Measurements from ENCODE around the gene VWA8.
"Not testable (repeated sequence)": the region's sequence is repeated elsewhere in the genome, so short reads cannot be mapped to it uniquely, and the experiment has no call there.

The VWA8 gene

DNA sequence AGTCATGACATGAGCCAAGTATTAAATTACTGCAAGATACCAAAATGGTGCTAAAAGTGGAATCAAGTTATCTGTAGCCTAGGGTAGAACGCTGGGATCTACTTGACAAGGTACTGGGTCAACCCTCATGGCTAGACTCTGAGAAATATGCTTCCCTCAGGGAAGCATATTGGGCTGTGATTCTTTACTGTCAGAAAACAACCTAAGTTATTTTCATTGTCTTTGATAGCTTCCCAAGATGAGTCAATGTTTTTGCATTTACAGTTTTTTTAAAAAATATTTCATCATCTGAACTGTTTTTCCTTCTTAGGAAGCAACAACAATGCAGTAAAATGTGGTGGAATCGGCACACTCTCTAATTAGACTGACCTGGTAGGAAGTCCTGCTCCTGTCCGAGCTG lies 285.6 kb downstream of the VWA8 start:
- no peak for DNase-seq

DNA sequence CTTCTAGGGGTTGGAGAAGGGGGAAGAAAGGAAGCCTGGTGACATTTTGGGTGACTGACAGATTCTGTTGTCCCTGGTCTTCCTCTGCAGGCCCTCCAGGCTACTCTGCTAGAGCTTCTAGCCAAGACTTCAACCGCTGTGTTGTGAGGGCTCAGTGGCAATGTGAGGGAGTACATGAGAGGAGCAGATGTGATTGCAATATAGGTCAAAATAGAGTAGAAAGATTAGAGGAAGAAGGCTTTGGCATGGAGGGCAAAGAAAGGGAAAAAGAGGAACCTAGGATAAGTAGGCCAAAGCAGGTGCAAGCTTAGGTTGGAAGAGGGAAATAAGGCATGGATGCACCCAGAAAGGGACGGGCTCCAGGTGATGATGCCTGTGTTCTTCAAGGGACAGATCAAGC lies 286.7 kb downstream of the VWA8 start:
- no peak for DNase-seq

DNA sequence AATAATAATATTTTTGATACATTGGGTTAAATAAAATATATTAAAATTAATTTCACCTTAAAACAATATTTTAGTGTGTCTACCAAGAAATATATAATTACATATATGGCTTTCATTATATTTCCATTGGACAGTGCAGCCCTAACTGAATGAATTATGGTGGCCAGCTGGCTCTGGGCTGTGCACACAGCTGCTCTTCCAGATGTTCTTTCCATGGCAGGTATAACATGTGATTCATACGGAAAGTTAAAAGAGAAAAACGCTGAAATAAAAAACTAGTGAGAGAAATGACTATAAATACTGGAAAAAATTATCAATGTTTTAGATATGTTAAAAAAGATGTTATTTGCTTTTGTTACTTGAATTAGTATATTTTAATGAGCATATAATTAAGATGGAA lies 287.3 kb downstream of the VWA8 start:
- no peak for DNase-seq

DNA sequence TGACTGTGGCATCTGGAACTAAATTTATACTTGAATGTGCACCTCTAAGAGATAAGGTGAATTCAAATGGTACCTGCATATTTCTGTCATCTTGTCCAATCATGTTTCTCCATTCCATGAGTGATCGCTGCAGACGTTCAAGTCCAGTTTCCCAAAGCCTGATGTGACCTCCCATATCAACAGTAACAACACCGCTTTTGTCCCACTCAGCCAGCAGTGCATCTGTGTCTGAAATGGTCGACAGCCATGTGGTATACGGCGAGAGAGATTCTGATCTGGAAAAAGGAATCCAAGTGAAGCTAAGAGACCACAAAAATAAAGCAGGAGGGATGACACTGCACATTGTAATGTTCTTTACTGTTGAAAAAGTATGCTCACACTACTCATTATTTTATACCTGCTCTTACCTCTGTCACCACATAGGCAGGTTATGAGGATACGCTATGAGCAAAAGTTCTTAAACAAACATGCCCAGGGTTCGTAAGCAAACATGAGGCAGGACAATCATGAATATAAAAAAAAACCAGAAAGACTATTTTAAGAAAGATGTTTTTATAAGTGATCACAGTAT lies 290.0 kb downstream of the VWA8 start:
- DNase-seq, result no peak

DNA sequence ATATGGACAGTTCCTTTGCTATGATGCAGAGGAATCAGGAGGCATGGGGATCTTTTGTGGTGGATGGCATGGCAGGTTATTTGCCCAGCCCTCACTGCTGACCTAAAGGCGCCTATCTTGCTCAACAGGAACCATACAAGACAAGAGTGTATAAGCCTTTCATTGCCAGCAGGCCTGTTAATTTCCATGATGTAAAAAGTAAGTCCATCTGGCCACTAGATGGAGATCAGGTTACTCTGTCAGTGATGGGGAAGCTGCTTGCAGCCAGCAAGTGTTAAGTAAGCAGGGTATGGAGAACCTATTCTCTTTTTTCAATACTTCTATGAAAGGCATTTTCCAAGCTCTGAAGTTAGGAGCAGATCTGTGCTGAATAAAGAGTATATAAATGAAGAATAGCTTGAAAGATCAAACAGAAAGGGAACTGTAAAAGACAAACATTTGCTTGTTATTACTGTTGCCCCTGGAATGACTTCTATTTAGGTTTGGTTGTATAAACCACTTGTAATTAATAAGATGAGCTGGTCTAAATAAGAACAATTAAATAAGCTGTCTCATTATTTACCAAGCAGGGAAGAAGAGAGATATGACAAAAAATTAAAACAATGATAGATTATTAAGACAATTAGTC lies 292.7 kb downstream of the VWA8 start:
- no peak for DNase-seq

DNA sequence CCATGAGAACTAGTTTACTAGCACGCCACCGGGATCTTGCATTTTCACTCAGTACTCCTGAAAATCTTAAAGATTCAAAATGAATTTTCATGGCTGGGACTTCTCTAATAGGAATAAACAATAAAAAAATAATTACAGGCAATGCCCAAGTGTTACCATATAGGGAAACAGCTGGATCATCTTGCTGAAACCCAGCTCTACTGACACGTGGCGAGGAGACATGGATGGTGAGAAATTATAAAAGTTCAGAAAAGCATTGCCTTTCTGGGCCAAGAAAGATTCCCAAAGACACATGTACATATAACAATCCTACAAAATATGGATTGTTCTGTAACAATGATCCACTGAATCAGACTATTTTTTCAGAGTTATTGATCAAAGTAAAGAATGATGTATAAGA lies 294.3 kb downstream of the VWA8 start:
- DNase-seq, result no peak

DNA sequence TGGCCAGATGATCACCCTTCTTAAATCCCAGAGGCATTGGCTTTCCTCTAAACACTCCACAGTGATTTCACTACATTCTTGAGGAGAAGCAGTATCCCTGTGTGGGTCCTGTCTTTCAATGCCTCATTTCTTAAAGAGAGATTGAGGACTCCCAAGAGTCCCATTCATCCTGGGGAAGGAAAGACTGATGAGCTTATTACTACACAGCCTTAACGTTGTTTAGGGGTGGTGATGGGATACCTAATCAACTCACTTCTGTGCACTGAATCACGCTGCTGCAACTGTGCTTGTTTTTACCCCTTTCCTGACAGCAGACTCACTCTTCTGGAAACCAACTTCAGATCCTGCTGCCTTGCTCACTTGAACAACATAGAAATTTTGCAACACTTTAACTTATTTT lies 300.5 kb downstream of the VWA8 start:
- no peak for DNase-seq

DNA sequence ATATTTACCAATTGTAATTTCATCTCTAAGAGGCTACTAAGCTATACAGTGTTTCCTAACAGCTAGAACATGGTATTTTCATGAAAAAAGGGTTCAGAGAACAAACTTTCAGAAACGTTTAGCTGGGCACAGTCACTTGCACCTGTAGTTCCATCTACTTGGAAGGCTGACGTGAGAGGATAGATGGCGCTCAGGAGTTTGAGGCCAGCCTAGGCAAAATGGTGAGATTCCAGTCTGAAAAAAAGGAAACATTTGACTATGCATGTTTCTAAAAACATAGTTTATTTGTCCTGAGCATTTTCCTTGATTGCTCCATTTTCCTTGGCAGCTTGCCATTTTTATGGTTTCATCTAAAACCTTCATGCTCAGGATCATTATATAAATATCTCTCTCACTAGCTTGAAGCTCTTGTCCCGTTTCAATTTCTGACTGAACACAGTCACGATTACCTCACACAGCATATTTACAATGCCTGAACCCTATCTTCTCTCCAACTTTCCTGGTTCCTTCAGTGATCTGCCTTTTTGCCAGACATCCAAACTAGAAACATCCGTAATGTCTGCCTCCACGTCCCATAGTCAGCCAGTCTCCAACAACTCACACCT lies 302.8 kb downstream of the VWA8 start:
- DNase-seq, result no peak

DNA sequence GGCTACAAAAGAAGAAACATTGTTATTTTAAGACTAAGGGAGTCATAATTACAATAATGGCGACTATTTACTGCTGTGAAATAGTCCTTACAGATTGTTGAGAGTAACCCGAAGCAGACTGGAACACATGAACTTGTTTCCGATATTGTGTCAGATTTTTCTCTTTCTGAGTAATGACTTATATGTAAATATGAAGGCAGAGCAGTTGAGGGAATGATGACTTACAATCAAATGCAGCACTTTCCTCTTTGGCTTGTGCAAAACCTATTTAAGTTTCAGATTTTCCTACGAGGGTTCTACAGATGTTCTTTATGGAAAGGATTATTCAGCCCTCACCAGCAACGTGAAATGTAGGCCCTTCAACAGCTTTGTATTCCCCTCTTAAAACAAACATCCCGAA lies 304.9 kb downstream of the VWA8 start:
- DNase-seq, result no peak

DNA sequence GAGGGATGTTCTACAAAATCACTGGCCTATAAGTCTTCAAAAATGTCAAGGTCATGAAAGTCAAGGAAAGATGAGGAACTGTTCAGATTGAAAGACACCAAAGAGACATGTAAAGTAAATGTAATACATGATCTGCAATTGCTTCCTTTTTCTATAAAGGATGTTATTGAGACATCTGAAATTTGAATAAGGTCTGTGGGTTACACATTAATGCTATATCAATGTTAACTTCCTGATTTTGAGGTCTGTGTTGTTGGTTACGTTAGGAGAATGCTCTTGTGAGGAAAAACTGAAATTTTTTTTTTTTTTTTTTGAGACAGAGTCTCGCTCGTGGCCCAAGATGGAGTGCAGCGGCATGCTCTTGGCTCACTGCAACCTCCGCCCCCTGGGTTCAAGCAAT lies 306.1 kb downstream of the VWA8 start:
- no peak for DNase-seq

DNA sequence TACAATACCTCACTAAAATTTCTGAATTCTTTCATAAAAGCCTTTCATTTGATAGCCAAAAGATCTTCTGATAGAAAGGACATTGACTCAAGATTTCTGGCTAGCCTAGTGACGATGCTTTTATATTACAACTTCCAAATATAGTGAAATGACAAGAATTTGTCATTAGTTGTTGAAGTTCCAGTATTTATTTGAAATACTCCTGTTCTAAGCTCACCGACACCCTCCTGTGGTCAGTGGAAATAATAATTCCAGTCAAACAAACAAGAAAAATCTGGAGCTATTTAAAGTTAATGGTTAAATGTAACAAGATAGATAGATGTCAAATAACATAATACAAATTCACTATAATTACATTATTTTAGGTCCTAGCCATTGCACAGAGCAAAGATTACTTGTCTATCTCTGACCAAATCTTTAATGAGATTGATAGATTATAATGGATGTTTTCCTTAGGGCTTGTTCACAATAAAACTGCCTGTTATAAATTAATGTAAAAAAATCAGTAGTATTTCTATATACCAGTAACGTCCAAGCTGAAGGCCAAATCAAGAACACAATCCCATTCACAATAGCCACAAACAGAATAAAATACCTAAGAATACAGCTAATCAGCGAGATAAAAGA lies 308.1 kb downstream of the VWA8 start:
- DNase-seq, result peak in 1 of 2 donors; percentile 4

DNA sequence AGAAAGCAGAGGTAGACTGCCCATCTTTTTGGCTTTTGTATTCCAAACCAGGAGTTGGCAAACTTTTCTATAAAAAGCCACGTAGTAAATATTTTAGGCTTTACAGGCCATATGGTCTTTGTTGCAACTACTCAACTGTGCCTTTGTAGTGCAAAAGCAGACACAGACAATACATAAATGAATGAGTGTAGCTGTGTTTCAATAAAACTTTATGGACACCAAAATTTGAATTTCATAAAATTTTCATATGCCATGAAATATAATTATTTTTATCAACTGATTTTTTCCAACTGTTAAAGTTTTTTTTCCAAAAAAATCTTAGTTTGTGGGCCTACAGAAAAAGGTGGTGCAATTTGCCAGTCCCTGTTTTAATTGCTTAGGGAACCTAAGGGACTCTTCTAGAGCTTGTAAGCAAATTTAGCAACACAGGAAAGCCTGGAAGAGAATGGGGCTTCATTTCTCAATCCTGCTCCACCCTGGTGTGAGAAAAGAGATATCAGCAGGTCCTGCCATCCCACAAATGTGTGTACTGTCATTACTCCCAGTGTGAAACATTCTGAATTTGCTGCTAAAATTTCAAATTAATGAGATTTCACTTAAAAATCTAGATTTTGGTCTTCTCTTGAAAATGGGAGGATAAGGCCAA lies 309.4 kb downstream of the VWA8 start:
- DNase-seq, result no peak

DNA sequence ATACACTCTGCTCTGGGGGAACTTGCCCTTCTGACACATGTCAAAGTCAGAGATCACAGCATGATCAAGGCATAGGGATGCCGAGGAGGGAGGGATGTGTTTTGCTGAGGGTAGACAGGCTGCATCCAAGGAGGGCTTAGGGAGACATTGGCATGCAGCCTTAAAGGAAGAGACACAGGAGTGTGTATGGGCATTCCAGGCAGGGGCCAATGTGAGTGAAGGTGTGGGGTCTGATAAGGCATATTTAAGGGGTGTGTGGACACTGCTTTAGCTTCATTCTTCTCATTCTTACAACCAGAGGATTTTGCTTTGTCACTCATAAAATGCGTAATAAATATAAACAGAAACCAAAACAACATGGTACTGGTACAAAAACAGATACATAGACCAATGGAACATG lies 310.2 kb downstream of the VWA8 start:
- no peak for DNase-seq

DNA sequence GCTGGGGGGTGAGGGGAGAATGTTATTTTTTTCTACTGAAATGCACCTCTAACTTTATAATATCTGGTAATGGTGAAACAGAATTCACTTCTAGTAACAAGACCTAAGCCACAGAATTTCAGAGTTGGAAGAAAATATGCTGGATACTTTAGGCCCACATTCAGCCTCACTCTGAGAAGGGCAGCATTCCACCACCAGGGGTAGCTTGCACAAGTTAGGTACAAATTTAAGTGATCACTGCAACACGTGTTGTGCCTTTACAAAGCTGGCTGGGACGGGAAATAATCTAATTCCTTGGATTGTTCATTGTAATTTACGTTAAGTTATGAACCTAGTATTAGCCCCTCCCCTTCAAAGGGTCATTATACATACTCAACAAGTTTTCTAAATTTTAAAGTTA lies 311.2 kb downstream of the VWA8 start:
- DNase-seq, result no peak

DNA sequence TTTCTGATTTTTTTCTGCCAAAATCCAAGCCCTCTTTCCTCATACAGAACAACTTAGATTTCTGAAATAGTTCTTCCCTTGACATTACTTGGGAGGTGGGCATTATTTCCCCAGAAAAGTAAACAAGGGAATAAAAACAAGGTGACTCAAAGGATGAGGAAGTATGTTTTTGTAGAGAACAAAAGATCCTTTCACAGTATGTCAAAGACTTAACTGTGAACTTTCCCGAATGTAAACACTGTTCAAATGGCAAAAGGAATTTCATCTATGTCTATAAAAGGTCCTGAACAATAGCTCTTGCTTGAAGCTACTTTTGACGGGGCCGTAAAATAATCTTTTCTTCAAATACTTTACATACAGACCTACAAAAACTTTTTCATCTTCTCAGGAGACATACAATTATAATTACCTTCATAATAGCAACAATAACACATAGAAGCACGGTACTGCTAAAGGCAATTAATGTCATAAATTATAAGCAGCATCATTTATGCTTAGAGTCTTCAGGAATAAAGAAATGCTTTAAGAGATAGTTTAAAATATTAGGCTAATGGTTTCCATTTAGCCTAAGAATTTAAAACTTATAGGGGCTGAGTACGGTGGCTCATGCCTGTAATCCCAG lies 312.5 kb downstream of the VWA8 start:
- no peak for DNase-seq

DNA sequence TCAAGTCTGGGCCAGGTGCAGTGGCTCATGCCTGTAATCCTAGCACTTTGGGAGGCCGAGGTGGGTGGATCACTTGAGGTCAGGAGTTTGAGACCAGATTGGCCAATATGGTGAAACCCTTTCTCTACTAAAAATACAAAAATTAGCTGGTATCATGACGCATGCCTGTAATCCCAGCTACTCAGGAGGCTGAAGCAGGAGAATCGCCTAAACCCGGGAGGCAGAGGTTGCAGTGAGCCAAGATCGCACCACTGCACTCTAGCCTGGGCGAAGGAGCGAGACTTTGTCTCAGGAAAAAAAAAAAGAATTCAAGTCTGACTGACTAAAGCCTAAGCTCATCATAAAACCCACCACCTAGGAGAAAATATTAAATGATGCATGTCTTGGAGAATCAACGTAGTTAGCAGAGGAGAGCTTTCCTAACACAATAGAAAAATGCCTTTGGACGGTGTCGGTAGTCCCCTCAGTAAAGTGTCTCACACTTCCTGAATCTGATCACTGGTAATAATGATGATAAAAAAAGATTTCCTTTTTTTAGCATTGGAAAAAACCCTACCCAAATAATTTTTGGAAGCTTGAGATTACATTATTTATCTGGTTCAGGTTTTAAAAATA lies 313.1 kb downstream of the VWA8 start:
- not testable (repeated sequence) for DNase-seq

DNA sequence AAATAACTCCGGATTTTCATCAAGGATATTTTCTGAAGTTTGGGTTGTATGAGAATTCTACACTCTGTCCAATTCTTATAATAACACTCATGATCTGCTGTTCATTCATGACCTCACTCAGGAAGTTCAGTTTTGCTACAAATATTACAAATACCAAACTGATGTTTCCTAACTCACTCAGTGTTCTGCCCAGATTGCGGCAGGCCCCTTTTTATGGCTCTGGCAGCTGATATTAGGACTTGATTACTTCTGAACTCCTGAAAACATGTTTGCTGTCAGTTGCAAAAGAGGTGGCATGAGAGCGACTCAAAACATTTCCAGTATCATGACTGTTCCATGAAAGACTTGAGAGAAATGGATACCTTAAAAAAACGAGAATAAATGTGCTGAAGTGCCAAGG lies 315.6 kb downstream of the VWA8 start:
- no peak for DNase-seq

DNA sequence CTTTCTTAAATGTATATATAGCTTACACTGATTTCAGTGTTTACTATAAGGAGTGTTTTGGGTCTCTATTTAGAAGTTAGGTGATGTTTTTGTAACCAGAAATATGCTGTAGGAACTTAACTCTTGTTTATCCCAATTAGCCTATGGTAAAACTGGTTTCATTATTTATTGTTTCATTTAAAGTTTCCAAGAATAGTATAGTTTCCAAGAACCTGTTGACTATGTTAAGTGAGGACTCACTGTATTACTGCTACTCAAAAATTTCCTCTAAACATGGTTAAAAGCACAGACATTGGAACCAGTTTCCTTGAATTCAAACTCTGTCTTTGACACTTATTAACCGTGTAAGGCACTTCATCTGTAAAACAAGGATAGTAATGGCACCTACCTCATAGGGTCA lies 316.2 kb downstream of the VWA8 start:
- no peak for DNase-seq

DNA sequence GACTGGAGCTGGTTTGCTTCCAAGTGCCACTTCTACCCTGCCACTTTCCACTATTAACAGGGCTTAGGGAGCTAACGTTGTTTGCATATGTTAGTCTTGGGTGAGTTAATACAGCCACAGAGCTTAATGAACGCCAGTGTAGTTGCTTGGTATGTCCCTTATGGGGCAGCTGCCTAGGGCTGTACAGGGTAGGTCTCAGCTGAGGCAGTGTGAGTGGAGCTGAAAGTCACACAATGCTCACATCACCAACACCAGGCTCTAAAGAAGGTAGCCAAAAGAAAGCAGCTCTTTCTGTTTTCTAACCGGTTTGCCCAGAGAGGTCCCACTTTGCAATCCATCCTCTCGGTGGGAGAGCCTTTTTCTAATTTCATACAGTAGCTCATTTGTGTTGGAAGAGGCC lies 317.4 kb downstream of the VWA8 start:
- no peak for DNase-seq

DNA sequence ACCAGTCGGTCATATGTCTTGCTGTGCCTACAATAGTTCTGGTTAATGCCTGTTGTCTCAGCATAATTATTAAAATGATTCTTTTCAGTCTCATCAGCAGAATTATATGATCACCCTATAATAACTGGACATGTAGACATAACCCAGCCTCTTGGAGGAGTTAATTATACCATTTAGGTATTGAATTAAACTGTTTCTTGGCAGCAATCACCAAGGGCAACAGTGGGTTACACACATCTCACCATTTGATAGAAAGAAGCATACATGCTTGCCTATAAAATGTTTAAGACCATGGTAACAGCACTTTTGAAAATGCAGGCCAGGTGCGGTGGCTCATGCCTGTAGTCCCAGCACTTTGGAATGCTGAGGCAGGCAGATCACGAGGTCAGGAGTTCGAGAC lies 318.9 kb downstream of the VWA8 start:
- DNase-seq, result no peak

DNA sequence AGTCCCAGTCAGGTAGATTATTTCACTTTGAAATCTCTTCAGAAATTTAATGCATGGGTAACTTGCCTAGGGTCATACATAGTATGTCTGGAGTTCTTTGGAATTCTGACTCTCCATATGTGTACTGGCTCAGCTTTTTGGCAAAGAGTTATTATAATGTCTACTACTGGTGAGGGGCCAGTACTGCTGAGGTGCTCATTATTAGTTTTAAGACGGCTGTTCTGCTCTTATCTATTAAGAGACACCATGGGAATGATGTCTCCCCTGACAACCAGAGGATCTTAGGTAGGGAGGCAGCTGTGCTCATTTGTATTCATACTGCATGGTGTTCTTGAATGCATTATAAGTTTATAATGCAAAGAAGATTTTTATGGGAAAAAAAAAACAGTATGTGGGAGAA lies 319.5 kb downstream of the VWA8 start:
- DNase-seq, result no peak

DNA sequence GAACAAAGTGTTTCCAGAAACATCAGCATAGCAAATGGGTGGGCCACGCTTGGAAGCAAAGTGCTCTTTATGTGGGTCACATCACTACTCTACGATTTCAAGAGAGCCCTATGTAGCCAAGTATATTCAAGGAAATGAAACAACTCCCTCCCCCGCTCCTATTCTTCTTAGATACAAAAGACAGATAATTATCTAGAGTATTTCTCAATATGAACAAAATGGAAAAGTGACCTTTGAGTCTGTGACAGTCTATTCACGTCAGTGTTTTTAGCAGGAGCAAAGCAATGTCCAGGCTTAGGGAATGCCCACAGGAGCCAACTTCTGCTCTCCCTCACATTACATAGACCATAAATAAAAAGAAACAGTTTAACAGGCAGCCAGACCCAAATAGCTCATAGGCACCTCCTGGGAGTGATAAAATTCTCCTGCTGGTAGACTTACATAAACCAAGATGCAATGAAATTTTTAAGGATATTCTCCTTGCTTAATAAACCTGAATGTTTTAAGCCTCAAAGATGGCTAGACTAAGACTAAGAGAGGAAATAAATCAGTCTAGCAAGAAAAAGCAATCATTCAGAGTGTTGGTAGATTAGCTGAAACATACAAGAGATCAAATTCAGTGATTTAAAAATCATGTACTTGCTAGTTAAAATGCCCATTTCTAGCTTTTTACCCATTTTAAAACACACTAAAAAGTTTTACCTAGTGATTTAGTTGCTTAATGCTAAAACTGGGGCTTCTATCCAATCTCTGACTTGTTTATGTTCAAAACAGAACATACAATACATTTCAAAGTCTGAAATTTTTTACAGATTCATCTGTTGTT lies 320.7 kb downstream of the VWA8 start:
- DNase-seq, result no peak
